NT2/D1 (cell line): ENCODE measurements around the gene OSM.

ENCODE experiments used
- DNase-seq: peaks from one replicate; pipeline ENCODE4 v3.0.0-alpha.2; 2011; ENCODE audit warnings: low read depth, low spot score
- H3K27me3 ChIP-seq: 2 replicates; pipeline ENCODE4 v1.6.0; 2011; ENCODE audit warnings: mild to moderate bottlenecking; ENCODE audit not compliant: insufficient read length, insufficient read depth
- H3K36me3 ChIP-seq: 2 replicates; pipeline ENCODE4 v1.6.1; 2011; ENCODE audit warnings: mild to moderate bottlenecking, low read length, mixed read lengths; ENCODE audit not compliant: insufficient read depth, insufficient read length
- H3K4me1 ChIP-seq: 2 replicates; pipeline ENCODE4 v1.5.1; 2011; ENCODE audit not compliant: insufficient read depth, insufficient read length
- H3K4me3 ChIP-seq: 2 replicates; pipeline ENCODE4 v1.5.1; 2011; ENCODE audit warnings: low read depth; ENCODE audit not compliant: insufficient read length
- H3K9ac ChIP-seq: 2 replicates; pipeline ENCODE4 v1.6.0; 2011; ENCODE audit warnings: low read depth; ENCODE audit not compliant: insufficient read length
- H3K9me3 ChIP-seq: 2 replicates; pipeline ENCODE4 v1.5.1; 2011; ENCODE audit warnings: mild to moderate bottlenecking, low read length; ENCODE audit not compliant: insufficient read depth
- SUZ12 ChIP-seq: IDR thresholded peaks from 2 replicates; pipeline ENCODE4 v1.6.1; 2011; ENCODE audit not compliant: insufficient read length, insufficient read depth; ENCODE audit errors: extremely low read depth
- YY1 ChIP-seq: IDR thresholded peaks from 2 replicates; pipeline ENCODE4 v1.6.1; 2011; ENCODE audit not compliant: insufficient read length, insufficient read depth
- ZNF274 ChIP-seq: IDR thresholded peaks from 2 replicates; pipeline ENCODE4 v1.6.1; 2011; ENCODE audit warnings: mild to moderate bottlenecking, low read depth, low read length

The OSM gene

DNA sequence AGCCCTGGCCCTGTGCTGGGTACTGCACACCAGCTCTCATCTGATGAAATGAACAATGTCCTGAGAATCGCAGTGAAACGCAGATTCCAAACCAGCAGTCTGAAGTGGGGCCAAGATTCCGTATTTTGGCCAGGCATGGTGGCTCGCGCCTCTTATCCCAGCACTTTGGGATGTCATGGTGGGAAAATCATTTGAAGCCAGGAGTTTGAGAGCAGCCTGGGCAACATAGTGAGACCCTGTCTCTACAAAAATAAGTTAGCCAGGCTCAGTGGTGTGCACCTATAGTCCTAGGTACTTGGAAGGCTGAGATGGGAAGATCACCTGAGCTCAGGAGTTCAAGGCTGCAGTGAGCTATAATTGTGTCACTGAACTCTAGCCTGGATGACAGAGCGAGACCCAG is 33.1 kb downstream of the OSM start:
- Histone ChIP-seq H3K4me1 (peaks cover 31% of the 10 kb centered on the region), H3K4me3 (no peak overlapping the region), H3K27me3 (no peaks in the 10 kb centered on the region)

DNA sequence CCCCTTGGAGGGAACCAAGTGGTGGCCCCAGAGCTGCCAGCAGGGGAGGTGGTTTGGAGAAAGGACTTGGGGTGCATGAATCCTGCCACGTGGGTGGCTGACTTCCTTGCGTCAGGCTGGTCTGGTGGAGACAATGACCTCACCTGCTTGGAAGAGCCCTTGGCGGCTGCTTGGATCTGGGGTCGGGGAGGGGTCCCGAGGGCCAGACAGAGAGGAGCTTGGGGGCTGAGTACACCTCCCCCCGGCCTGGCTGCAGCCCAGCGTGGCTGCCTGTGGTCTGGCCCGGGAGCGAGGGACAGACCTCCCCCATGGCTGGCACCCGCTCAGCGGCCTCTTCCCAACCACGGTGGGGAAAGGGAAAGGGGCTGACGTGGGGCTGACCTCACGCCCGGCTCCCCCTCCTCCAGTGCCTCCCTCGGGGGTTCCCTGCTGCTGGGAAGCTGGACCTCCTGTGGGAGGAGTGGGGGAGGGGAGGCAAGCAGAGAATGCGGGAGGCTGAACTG is 33.9 kb downstream of the OSM start:
- TF ChIP-seq ZNF274: no peak
- TF ChIP-seq YY1: no peak
- TF ChIP-seq SUZ12: no peak
- Histone ChIP-seq H3K9ac (peak overlapping the region; percentile 17), H3K4me1 (peaks cover 30% of the 10 kb centered on the region), H3K36me3 (no peaks in the 10 kb centered on the region), H3K9me3 (no peaks in the 10 kb centered on the region), H3K4me3 (no peak overlapping the region), H3K27me3 (no peaks in the 10 kb centered on the region)
- DNase-seq: no peak

More for the DNA sequence above, 33.1 kb downstream of the OSM start:
- TF ChIP-seq SUZ12: no peak
- TF ChIP-seq ZNF274: no peak
- no peak for TF ChIP-seq YY1
- Histone ChIP-seq H3K9me3 (no peaks in the 10 kb centered on the region), H3K9ac (no peak overlapping the region), H3K36me3 (no peaks in the 10 kb centered on the region)
- no peak for DNase-seq

DNA sequence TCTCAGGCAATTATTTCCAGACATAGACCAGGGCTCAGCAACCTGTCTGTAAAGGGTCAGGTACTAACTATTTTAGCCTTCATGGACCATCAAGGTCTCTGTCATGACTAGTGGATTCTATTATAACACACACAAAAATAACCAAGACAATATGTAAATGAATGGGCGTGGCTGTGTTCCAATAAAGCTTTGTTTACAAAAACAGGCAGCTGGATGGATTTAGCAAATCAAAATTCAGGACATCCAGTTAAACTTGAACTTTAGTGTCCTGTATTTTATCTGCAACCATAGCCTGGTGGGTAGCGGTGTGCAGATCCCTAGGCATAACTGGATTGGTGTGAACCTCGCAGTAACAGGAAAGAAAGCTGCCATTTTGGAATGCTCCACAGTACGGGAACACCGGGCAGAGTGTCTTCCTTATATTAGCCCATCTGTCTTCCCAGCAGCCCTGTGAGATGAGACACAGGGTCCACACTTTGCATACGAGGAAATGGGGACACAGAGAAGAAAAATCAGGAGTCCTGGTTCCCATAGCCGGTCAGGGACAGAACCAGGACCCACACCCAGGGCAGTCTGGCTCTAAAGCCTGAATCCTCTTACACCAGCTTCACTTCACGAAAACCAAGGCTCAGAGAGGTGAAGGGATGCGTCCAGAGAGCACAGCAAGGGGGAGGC is 35.7 kb downstream of the OSM start:
- Histone ChIP-seq H3K36me3 (no peaks in the 10 kb centered on the region), H3K9me3 (no peaks in the 10 kb centered on the region), H3K4me1 (peaks cover 30% of the 10 kb centered on the region), H3K27me3 (no peaks in the 10 kb centered on the region), H3K4me3 (no peak overlapping the region), H3K9ac (no peak overlapping the region)
- no peak for DNase-seq
- TF ChIP-seq SUZ12 (no peak), YY1 (no peak), ZNF274 (no peak)

DNA sequence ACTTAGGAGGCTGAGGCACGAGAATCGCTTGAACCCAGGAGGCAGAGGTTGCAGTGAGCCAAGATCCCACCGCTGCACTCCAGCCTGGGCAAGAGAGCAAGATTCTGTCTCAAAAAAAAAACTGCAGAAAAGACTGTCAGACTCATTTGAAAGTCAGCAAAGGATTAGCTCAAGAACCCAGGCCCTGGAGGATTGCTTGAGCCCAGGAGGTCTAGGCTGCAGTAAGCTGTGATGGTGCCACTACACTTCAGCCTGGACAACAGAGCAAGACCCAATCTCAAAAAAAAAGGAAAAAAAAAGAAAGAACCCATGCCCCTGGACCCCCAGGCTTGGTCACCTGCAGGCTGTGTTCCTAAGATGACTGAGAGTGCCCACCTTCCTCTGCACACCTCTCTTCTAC is 36.3 kb downstream of the OSM start:
- H3K9ac ChIP-seq: no peak overlapping the region
- H3K9me3 ChIP-seq: no peaks in the 10 kb centered on the region
- peaks cover 30% of the 10 kb centered on the region for H3K4me1 ChIP-seq
- TF ChIP-seq ZNF274 (no peak), SUZ12 (no peak), YY1 (no peak)
- no peak for DNase-seq
- H3K27me3 ChIP-seq: no peaks in the 10 kb centered on the region
- no peak overlapping the region for H3K4me3 ChIP-seq
- H3K36me3 ChIP-seq: no peaks in the 10 kb centered on the region

DNA sequence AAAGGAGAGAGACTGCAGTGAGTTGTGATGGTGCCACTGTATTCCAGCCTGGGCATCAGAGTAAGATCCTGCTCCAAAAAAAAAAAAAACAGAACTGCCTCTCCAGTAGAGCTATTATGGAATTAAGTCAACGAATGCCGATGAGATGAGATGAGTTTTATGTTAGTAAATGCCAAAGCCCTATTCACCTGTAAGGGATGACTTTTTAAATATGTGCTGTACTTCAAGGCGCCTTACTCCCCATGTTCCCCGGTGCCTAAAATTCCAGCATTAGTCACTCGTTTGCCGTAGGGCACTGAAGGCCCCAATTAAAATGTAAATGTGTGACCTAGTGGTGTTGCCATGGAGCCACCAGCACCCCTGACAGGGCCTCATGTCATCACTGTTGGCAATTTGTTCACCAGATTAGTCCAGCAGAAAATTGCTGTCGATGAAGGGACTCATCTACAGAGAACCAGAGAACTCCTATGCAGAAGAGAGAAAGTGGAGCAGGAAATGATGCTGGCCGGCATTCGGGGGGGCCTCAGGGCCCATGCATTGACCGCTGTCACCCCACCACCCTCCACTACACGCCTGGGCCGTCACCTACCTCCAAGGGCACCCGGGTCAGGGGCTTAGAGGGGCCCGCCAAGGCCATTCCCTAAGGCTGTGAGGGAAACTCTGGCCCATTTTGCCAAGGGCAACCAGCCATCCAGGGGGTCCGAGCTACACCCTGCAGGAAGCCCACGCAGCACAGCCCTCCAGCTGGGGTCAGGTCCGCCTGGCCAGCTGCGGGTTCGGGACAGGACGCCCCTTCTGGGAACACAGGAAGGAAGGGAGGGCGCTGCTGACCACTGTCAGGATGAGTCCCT is 37.9 kb downstream of the OSM start:
- Histone ChIP-seq H3K9ac (no peak overlapping the region), H3K9me3 (no peaks in the 10 kb centered on the region), H3K4me3 (no peak overlapping the region), H3K4me1 (peaks cover 25% of the 10 kb centered on the region), H3K27me3 (no peaks in the 10 kb centered on the region), H3K36me3 (no peaks in the 10 kb centered on the region)
- DNase-seq: peak; percentile 59
- TF ChIP-seq YY1 (no peak), SUZ12 (no peak), ZNF274 (no peak)

DNA sequence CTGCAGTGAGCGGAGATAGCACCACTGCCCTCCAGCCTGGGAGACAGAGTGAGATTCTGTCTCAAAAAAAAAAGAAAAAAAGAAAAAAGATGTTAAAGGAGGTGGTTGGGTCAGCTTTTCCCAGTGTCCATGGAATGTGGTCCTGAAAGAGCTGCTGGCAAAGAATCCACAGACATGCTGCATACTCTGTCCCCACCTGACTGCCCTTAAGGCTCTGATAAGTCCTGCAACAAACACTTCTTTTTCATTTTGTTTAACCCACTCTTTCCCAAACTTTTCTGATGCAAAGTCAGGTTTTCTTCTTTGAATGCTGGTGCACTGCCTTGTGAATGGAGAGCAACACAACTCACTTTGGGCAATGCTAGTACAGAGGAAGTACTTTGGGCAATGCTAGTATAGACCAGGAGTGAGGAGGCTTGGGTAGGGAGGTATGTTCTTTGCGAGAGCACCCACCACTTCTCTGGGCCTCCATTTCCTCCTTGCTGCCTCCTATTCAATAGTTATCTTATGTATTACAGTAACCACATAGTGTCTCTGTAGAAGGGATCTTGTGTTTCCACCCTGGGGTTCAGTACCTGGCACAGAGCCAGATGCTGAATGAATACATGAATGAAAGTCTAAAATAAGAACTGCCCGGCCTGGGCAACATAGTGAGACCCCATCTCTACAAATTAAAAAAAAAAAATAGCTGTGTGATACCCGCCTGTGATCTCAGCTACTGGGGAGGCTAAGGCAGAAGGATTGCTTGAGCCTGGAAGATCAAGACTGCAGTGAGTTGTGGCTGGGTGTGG is 39.0 kb downstream of the OSM start:
- Histone ChIP-seq H3K4me3 (no peak overlapping the region), H3K27me3 (no peaks in the 10 kb centered on the region), H3K36me3 (no peaks in the 10 kb centered on the region), H3K4me1 (peaks cover 25% of the 10 kb centered on the region), H3K9me3 (no peaks in the 10 kb centered on the region), H3K9ac (no peak overlapping the region)
- TF ChIP-seq YY1: no peak
- TF ChIP-seq SUZ12: no peak
- TF ChIP-seq ZNF274: no peak
- no peak for DNase-seq
